Measurements from ENCODE around the gene NQO2.

Gene NQO2

GRCh38 chr6:2956930-2957685, 42.6 kb upstream of the NQO2 start:
- TF ChIP-seq POLR2AphosphoS5 (IDR thresholded peaks at IDR 0.05; ENCODE audit: low read depth, low read length) (no peak), SIN3A (IDR thresholded peaks at IDR 0.05; ENCODE audit: borderline replicate concordance, insufficient read depth, low read length) (no peak), TAF1 (IDR thresholded peaks at IDR 0.05; ENCODE audit: borderline replicate concordance, insufficient read depth, low read length) (no peak), REST (IDR thresholded peaks at IDR 0.05; ENCODE audit: insufficient read depth in 1 of 2, low read depth in 2 of 2, low read length in 2 of 2) (no peak), FOXP2 (optimal IDR thresholded peaks at IDR 0.05; ENCODE audit: borderline replicate concordance, extremely low read depth, extremely low read length, insufficient read depth) (no peak)

- TF ChIP-seq SIN3A (IDR thresholded peaks at IDR 0.05; ENCODE audit: borderline replicate concordance, insufficient read depth, low read length) (no peak), REST (IDR thresholded peaks at IDR 0.05; ENCODE audit: insufficient read depth in 1 of 2, low read depth in 2 of 2, low read length in 2 of 2) (no peak), TAF1 (IDR thresholded peaks at IDR 0.05; ENCODE audit: borderline replicate concordance, insufficient read depth, low read length) (no peak), FOXP2 (optimal IDR thresholded peaks at IDR 0.05; ENCODE audit: borderline replicate concordance, extremely low read depth, extremely low read length, insufficient read depth) (no peak), POLR2AphosphoS5 (IDR thresholded peaks at IDR 0.05; ENCODE audit: low read depth, low read length) (no peak)
Measured at GRCh38 chr6:2957696-2958330, 41.9 kb upstream of the NQO2 start.

- no peak for TF ChIP-seq SIN3A (IDR thresholded peaks at IDR 0.05; ENCODE audit: borderline replicate concordance, insufficient read depth, low read length)
Measured at GRCh38 chr6:2958331-2958711, 41.4 kb upstream of the NQO2 start.

GRCh38 chr6:2958776-2959175, 40.9 kb upstream of the NQO2 start:
- TF ChIP-seq FOXP2 (optimal IDR thresholded peaks at IDR 0.05; ENCODE audit: borderline replicate concordance, extremely low read depth, extremely low read length, insufficient read depth) (no peak), SIN3A (IDR thresholded peaks at IDR 0.05; ENCODE audit: borderline replicate concordance, insufficient read depth, low read length) (no peak), POLR2AphosphoS5 (IDR thresholded peaks at IDR 0.05; ENCODE audit: low read depth, low read length) (no peak), TAF1 (IDR thresholded peaks at IDR 0.05; ENCODE audit: borderline replicate concordance, insufficient read depth, low read length) (no peak), REST (IDR thresholded peaks at IDR 0.05; ENCODE audit: insufficient read depth in 1 of 2, low read depth in 2 of 2, low read length in 2 of 2) (no peak)

- no peak for TF ChIP-seq TAF1 (IDR thresholded peaks at IDR 0.05; ENCODE audit: borderline replicate concordance, insufficient read depth, low read length)
- TF ChIP-seq POLR2AphosphoS5 (IDR thresholded peaks at IDR 0.05; ENCODE audit: low read depth, low read length) = no peak
- TF ChIP-seq REST (IDR thresholded peaks at IDR 0.05; ENCODE audit: insufficient read depth in 1 of 2, low read depth in 2 of 2, low read length in 2 of 2) = no peak
- TF ChIP-seq SIN3A (IDR thresholded peaks at IDR 0.05; ENCODE audit: borderline replicate concordance, insufficient read depth, low read length) = no peak
- TF ChIP-seq FOXP2 (optimal IDR thresholded peaks at IDR 0.05; ENCODE audit: borderline replicate concordance, extremely low read depth, extremely low read length, insufficient read depth) = no peak
Measured at GRCh38 chr6:2959909-2960719, 39.6 kb upstream of the NQO2 start.

Data from PFSK-1 (cell line).